HTR-8/SVneo (cell line): ENCODE data around the gene TRPM2.

ENCODE experiments used
- DNase-seq: peaks from one replicate; pipeline ENCODE4 v3.0.0; 2011; ENCODE audit warnings: low spot score, mixed read lengths; ENCODE audit not compliant: insufficient read length
- FAIRE-seq: peaks from 2 replicates; lab custom pipeline; 2011; peaks lifted over from hg19 to GRCh38; lab: Jason Lieb, UNC

The TRPM2 gene

DNA sequence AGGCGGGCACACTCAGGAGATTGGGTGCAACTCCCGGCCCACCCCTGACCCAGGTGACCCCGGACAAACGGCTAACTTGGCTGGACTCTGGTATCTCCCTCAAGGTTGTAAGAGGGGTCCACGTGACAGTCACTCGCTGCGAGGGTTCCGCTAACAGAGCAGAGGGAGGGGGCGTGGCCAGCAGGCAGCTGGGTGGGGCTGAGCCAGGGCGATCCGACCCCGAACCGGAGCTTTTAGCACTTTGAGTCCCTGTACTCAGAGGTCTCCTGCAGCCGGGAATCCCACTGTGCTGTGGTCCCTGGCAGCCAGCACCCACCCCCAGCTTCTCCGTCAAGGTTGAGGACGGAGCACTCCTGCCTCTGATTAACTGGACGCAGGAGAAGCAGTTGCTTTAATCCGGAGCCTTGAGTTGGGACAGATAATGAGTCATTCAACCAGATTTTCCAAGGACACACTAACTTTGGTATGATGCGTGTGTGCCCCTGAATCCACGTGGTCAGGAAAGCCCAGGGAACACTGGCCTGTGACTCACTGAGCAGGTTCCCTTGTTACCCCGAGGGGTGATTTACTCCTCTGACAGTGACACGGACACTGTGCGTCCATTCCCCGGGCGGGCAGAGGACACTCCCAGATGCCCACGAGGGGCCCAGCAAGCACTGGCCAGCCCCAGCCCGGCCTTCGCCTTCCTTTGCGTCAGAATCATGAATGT lies 16.8 kb downstream of the TRPM2 start:
- FAIRE-seq (no peak), DNase-seq (peak; percentile 77)

DNA sequence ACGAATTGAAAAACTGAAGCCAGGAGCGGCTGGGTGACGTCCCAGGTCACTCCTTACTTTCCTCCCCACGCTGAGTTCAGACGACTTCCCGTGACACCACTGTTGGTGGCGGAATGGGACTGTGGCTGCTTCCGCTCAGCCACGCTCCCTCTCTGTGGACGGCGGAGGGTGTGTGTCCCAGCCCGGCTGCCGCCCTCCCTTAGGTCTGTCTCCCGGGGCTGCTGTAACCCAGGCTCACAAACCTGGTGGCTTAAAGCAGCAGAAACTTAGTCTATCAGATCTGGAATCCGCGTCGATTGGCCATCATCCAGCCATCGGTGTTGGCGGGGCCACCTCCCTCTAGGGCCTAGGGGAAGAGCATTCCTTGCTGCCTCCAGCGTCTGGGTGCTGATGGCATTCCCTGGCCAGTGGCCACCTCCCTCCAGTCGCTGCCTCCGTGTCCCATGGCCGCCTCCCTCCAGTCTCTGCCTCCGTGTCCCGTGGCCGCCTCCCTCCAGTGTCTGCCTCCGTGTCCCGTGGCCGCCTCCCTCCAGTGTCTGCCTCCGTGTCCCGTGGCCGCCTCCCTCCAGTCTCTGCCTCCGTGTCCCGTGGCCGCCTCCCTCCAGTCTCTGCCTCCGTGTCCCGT lies 17.5 kb downstream of the TRPM2 start:
- DNase-seq: no peak
- FAIRE-seq: no peak

DNA sequence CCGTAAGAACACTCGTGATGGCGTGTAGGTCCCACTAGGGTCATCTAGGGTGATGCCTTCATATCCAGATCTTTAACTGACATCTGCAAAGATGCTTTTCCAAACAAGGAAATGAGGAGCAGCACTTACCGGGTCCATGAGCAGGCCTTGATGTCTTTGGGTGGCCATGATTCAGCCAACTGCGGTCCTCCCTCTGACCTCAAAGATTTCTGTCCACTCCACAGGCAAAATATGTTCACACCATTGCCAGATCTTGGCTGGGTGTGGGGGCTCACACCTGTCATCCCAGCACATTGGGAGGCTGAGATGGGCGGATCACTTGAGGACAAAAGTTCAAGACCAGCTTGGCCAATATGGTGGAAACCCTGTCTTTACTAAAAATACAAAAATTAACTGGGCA lies 18.2 kb downstream of the TRPM2 start:
- DNase-seq (no peak), FAIRE-seq (no peak)

DNA sequence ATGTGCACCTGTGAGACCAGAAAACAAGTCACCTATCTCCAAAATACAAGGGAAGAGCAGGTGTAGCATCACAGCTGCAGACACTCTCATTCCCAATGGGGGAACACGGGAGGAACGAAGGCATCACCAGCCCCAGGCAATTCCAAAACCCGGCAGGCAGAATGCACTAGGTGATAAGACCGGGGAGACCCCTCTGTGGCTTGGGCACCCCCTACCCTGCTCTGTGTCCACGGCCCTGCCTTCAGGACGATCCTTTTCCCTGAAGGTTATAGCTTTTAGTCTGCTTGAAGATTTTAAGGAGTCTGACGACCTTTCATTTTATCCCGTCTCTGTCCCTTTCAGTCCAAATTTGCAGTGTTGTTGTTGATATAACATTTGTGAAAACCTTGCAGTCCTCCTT lies 19.2 kb downstream of the TRPM2 start:
- FAIRE-seq (no peak), DNase-seq (no peak)

DNA sequence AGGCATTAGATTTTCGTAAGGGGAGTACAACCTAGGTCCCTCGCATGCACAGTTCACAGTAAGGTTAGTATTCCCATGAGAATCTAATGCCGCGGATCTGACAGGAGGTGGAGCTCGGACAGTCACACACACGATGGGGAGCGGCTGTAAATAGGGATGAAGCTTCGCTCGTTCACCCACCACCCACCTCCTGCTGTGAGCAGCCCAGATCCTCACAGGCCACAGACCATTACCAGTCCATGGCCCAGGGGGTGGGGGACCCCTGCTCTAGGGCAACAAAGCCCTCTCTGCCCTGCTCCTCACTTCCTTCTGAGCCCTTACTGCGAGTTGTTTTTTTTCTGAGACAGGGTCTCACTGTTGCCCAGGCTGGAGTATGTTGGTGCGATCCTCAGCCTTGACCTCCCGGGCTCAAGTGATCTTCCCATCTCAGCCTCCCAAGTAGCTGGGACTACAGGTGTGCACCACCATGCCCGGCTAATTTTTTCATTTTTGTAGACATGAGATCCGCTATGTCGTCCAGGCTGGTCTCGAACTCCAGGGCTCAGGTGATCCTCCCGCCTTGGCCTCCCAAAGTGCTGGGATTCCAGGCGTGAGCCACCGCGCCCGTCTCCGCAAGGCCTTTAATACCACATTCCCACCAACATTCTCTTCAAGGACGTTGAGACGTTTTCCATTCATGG lies 21.3 kb downstream of the TRPM2 start:
- FAIRE-seq (no peak), DNase-seq (no peak)

DNA sequence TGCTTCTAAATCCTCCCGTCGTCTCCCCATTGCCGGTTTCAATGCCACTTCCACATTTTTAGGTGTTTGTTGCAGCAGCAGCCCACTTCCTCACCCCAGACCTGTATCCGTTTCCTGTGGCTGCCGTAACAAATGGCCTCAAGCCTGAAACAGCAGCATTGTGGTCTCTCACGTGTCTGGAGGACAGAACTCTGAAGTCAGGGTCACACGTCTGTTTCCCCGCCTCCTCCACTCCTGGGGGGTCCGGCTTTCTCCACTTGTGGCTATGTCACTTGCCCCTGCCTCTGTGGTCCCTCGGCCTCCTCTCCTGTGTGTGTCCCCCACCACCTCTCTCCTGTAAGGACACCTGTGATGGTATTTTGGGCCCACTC lies 21.8 kb downstream of the TRPM2 start:
- FAIRE-seq (no peak), DNase-seq (no peak)

DNA sequence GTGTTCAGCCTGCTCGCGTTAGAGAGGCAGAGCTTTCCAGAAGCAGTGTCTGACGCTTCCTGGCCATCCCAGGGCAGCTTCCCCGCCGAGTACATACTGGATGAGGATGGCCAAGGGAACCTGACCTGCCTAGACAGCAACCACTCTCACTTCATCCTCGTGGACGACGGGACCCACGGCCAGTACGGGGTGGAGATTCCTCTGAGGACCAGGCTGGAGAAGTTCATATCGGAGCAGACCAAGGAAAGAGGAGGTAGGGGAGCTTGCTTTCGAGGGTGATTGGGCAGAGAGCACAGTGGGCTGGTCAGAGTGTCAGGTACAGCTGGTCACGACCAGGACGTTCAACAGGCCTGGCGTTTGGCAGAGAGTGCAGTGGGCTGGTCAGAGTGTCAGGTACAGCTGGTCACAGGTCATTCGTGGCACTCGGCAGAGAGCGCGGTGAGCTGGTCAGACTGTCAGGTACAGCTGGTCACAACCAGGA lies 22.4 kb downstream of the TRPM2 start:
- FAIRE-seq: no peak

DNA sequence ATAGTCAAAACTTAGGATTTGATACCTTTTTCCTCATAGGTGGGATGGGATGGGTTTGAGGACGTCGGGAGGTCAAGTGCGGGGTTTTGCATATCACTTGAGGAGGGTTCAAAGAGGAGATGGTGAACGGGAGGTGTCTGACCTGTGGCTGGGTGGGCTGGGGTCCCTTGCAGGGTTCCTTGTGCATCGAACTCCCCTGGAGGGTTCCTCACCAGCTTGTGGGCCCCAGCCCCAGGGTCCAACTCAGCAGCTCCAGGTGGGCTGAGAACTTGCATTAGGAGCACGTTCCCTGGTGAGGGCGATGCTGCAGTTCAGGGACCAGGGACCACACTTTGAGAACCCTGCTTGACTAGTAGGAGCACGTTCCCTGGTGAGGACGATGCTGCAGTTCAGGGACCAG lies 23.2 kb downstream of the TRPM2 start:
- FAIRE-seq (no peak), DNase-seq (no peak)

More for the DNA sequence above, 22.4 kb downstream of the TRPM2 start:
- DNase-seq: no peak

DNA sequence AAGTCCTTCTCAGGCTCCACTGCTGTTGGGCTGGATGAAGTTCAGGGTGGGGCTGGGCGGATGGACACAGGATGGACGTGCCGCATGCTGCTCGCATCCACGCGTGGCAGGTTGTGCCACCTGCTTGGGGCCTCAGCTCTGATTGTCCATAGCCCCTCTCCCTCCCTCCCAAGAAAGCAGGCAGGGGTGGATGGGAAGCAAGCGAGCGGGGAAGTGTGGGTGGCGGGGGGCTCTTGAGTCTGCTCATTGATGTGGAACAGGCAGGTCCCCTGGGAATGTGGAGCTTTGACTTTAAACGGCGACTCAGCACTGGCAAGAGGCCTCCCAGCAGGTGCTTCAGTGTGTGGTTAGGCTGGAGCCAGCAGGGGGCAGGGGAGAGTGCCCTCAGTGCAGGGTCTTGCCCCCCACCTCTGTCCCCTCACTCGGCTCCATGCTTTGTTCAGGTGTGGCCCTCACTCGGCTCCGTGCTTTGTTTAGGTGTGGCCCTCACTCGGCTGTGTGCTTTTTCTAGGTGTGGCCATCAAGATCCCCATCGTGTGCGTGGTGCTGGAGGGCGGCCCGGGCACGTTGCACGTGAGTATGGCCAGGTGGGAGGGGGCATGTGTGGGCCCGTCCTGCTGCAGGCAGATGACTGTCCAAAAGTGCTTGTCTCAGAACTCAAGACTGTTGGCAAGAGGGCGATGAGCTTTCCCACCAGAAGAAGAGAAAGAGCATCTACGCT lies 23.9 kb downstream of the TRPM2 start:
- no peak for FAIRE-seq
- DNase-seq: no peak

DNA sequence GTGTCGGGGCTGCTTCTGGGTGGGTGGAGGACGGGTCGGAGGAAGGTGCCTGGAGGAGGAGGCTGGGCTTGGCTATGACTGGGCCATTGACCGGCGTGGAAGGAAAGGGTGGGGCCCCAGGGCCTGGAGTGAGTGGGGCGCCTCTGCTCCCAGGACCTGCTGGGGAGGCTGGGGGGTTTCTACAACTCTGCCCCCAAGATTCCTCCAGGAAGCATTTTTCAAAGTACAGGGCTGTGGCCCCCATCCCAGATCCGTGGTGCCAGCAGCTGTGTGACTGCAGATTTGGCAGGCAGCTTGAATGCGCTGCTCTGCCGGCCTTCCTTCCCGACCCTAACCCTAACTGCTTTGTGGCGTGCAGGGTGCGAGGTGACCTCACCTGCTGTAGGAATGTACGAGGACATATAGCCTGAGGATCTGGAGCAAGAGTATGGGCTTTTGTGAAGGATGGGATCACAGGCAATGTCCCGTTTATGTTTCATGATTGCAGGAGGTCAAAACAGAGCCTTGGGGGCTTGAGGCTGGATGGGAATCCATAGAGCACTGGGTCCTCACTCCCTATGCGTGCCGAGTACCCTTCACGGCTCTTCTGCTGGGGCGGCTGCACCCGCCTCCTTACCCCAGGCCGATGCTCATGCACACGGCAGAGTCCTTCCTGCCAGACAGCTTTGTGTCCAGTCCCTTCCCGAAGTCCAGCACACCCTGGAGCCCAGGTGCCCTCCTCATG lies 24.7 kb downstream of the TRPM2 start:
- FAIRE-seq (no peak), DNase-seq (no peak)

DNA sequence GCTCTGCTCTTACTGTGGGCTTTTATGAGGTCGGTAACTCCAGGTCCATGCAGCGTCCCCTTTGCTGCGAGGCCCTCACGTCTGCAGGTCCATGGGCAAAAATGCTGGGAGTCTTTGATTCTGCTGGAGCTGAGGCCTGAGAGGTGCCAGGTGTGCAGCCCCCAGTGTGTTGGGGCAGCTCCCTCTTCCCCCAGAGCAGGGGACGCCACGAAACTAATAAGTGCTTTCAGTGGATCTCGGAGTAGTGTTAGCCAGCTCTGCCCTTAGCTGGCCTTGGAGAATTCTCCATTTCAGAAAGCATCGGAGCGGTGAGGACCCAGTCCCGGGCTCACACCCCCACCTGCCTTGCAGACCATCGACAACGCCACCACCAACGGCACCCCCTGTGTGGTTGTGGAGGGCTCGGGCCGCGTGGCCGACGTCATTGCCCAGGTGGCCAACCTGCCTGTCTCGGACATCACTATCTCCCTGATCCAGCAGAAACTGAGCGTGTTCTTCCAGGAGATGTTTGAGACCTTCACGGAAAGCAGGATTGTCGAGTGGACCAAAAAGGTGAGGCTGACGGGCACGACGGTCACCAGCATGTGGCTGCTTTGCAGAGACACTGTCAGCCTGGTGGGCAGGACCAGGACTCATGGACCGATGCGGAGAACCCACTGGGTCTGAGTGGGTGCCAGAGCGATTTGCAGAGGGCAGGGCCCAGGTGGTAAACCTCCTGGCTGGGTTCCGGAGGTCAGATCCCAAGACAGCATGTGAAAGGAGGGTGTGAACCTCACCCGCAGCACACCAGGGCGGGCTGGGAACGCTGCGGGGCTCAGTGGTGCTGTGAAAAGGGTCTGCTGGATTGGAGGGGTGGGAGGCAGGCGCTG lies 25.5 kb downstream of the TRPM2 start:
- no peak for FAIRE-seq
- DNase-seq: no peak

DNA sequence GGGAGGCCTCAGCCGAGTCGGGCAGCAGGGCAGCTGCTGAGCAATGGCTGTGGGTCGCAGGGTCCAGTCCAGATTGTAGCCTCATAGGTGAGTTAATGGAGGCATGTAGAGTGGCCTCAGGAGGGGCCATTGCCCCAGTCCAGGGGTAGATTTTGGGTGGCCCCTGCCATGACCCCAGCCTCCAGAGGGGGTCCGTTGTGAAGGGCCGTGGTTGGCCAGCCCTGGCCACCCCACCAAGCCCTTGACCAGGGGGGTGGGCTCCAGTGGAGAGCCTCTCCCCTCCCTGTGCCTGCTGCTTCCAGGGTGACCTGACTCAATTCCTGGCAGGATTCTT lies 26.1 kb downstream of the TRPM2 start:
- FAIRE-seq (no peak), DNase-seq (no peak)

DNA sequence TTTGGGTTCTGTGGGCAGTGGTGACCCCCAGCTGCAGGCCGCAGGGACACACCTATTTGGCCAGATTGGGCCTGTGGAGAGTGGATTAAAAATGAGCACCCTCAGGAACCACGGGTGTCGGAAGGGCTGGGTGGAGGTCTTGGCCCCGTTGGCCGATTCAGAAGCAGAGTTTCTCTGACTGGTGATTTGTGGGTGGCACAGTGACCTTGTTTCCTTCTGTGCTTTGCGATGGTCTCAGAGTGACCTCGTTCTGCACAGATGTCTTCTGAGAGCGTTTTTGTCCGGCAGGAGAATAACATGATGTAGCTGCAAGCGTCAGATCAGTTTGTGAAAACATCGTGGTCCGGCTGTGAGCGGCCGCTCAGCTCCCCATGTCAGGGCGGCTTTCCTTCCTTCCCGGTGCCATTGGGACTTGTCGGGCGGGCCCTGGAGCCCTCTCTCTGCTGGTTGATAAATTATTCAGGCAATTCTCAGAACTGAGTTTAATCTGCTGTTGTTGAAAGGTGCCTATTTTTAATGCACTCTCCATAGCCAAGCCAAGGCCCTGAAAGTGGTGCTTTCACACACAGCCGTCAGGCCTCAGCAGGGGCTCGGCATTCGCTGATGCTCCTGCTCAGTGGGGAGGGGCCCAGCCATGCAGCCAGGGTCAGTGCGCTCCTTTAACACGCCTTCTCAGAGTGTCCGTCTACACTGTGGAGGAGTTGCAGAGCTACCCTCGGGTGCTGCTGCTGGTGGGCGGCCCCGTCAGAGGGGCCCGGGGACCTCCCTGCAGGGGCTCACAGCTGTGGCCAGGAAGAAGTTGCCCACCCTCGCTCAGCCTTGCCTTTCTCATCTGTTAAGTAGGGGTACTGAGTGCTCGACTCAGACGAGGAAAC lies 26.8 kb downstream of the TRPM2 start:
- no peak for DNase-seq
- no peak for FAIRE-seq

DNA sequence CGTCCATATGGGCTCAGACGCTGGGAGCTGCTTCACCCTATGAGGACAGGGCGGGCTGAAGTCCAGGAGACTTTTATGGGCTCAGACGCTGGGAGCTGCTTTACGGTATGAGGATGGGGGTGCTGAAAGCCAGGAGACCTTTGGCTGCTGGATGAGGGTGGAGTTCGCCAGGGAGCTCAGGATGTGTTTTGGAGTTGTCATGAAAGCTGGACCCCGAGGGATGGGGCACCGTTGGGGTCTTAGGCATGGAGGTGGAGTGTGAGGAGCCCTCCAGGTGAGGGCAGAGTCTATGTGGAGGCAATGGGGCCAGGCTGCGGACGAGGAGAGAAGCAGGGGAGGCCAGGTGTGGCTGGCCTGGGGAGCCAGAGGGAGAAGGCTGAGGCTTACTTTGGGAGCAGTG lies 27.5 kb downstream of the TRPM2 start:
- FAIRE-seq: no peak
- no peak for DNase-seq

DNA sequence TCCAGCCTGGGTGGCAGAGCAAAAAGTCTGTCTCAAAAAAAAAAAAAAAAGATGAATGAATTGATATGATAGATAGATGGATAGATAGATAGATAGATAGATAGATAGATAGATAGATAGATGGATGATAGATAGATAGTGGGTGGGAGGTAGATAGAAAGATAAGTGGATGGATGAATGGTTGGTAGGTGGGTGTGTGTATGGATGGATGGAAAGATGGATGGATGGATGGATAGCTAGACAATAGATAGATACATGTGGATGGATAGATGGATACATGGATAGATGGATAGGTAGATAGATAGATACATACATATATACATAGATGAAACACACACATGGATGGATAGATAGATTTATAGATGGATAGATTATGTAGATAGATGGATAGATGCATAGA lies 28.5 kb downstream of the TRPM2 start:
- FAIRE-seq (no peak), DNase-seq (no peak)

DNA sequence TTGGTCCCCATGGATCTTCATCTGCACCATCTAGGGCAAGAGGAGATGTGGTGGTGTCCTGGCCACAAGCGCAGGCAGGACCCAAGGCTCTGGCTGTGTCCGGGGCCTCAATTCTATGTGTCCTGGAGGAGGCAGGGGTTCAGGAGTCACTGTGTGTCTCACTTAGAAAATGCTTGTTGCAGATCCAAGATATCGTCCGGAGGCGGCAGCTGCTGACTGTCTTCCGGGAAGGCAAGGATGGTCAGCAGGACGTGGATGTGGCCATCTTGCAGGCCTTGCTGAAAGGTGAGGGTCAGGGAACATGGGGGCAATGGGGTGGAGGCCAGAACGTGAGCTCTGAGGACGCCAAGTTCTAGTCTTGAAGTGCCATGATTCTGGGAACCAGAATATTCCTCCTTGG lies 29.1 kb downstream of the TRPM2 start:
- DNase-seq: no peak
- FAIRE-seq: no peak

DNA sequence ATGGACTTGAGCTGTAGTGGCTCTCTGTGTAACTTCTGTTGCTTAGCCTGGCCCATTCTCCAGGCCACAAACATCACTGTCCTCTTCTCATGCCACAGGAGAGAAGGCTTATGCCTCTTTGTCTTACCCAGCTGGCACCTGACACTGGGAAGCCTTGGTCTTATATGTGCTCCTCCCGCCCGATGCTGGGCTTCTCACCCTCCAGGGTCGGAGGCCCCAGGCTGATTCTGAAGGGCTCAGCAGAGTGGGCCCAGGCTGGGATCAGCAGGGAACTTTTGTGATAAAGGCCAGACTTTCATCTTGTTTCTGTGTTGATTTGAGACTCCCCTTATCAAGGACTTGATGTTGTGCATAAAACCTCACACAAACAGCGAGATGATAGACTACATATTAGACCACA lies 29.8 kb downstream of the TRPM2 start:
- FAIRE-seq: no peak

DNA sequence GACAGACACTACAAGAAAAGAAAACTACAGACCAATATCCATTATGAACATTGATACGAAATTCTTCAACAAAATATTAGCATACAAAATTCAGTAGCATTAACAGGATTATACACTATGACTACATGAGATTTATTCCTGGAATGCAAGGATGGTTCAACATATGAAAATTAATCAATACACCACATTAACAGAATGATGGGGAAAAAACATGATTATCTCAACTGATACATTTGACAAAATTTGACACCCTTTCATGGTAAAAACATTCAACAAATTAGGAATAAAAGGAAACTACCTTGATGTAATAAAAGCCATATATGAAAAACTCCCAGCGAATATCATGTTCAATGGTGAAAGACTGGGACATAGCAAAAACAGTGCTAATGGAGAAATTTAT lies 31.5 kb downstream of the TRPM2 start:
- FAIRE-seq (no peak), DNase-seq (no peak)

More for the DNA sequence above, 29.8 kb downstream of the TRPM2 start:
- DNase-seq: no peak

DNA sequence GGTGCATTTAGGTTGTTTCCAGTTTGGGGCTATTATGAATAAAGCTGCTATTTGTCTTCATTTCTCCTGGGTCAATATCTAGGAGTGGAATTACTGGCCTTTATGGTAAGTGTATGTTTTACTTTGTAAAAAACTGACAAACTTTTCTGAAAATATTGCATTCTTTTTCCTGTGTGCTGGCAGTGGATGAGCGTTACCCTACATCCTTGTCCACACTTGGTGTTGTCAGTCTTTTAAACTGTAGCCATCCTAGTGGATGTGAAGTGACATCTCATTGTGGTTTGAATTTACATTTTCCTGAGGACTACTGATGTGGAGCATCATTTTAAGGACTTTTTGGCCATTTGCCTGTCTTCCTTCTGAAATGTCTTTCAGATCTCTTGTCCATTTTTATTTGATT lies 35.9 kb downstream of the TRPM2 start:
- FAIRE-seq (no peak), DNase-seq (no peak)
